HEK293 (cell line): ENCODE results near the gene CACNB2.

ENCODE experiments used
- CTCF ChIA-PET: fragments of 350-600 bp; formaldehyde crosslinking; extraction: SDS; loops from one replicate; lab custom pipeline; 2021; ENCODE audit warnings: antibody characterized with exemption; lab: Yijun Ruan, JAX
- POLR2A ChIA-PET: fragments of 300-600 bp; formaldehyde crosslinking; extraction: SDS; loops from one replicate; lab custom pipeline; 2020; ENCODE audit warnings: antibody characterized with exemption, inconsistent platforms; lab: Yijun Ruan, JAX
- H3K27ac ChIP-seq: fragments of 200-500 bp; sonication (Bioruptor generic); 2 replicates; pipeline ENCODE4 v1.5.1; 2014; ENCODE audit warnings: low read depth, low read length, control low read depth, inconsistent platforms; ENCODE audit errors: extremely low read depth
- H3K36me3 ChIP-seq, 2 experiments: fragments of 200-500 bp in 1 of 2; sonication (Bioruptor generic) in 1 of 2; 1 replicate in 1 of 2; 2 replicates in 1 of 2; pipeline ENCODE4 v1.5.1; 2014 to 2017; ENCODE audit warnings: inconsistent platforms in 2 of 2, low read length in 2 of 2; ENCODE audit not compliant: control insufficient read depth in 2 of 2, insufficient read depth in 1 of 2
- H3K4me1 ChIP-seq: fragments of 200-500 bp; sonication (Bioruptor generic); 2 replicates; pipeline ENCODE4 v1.5.1; 2014; ENCODE audit warnings: mild to moderate bottlenecking, low read length, inconsistent platforms; ENCODE audit not compliant: control insufficient read depth, insufficient read depth
- H3K4me3 ChIP-seq: 2 replicates; pipeline ENCODE4 v1.5.1; 2011; ENCODE audit warnings: low read depth, mild to moderate bottlenecking, control low read depth, low read length, moderate library complexity
- H3K9me3 ChIP-seq: fragments of 200-500 bp; sonication (Bioruptor generic); 2 replicates; pipeline ENCODE4 v1.5.1; 2014; ENCODE audit warnings: low read depth, low read length, inconsistent platforms; ENCODE audit not compliant: control insufficient read depth, insufficient read depth
- GLIS1 ChIP-seq: fragments of 450-650 bp; formaldehyde crosslinking; IDR thresholded peaks from 2 replicates; pipeline ENCODE4 v1.5.1; 2016; ENCODE audit warnings: missing biosample characterization, missing genetic modification characterization
- GLIS2 ChIP-seq: fragments of 450-650 bp; formaldehyde crosslinking; IDR thresholded peaks from 2 replicates; pipeline ENCODE4 v1.5.1; 2016; ENCODE audit warnings: missing biosample characterization, missing genetic modification characterization
- OSR2 ChIP-seq: fragments of 450-650 bp; formaldehyde crosslinking; IDR thresholded peaks from 2 replicates; pipeline ENCODE4 v1.5.1; 2016; ENCODE audit warnings: missing biosample characterization, missing genetic modification characterization
- SP7 ChIP-seq: fragments of 450-650 bp; formaldehyde crosslinking; IDR thresholded peaks from 2 replicates; pipeline ENCODE4 v1.5.1; 2016; ENCODE audit warnings: missing biosample characterization, missing genetic modification characterization
- YY1 ChIP-seq: fragments of 450-650 bp; formaldehyde crosslinking; IDR thresholded peaks from 2 replicates; pipeline ENCODE4 v1.5.1; 2018; ENCODE audit warnings: missing biosample characterization, missing genetic modification characterization
- ZBTB20 ChIP-seq: fragments of 450-650 bp; formaldehyde crosslinking; IDR thresholded peaks from 2 replicates; pipeline ENCODE4 v1.5.1; 2016; ENCODE audit warnings: missing biosample characterization, missing genetic modification characterization
- ZBTB48 ChIP-seq: fragments of 450-650 bp; formaldehyde crosslinking; IDR thresholded peaks from 2 replicates; pipeline ENCODE4 v1.5.1; 2016; ENCODE audit warnings: missing biosample characterization, missing genetic modification characterization
- ZIC2 ChIP-seq: fragments of 450-650 bp; formaldehyde crosslinking; IDR thresholded peaks from 2 replicates; pipeline ENCODE4 v1.5.1; 2016; ENCODE audit warnings: missing biosample characterization, missing genetic modification characterization
- ZNF148 ChIP-seq: fragments of 450-650 bp; formaldehyde crosslinking; IDR thresholded peaks from 2 replicates; pipeline ENCODE4 v1.5.0; 2017; ENCODE audit warnings: missing biosample characterization, missing genetic modification characterization, borderline replicate concordance
- ZNF184 ChIP-seq: fragments of 450-650 bp; IDR thresholded peaks from 2 replicates; pipeline ENCODE4 v1.5.1; 2018; ENCODE audit warnings: missing biosample characterization, mild to moderate bottlenecking, missing genetic modification characterization
- ZNF335 ChIP-seq: fragments of 450-650 bp; formaldehyde crosslinking; conservative IDR thresholded peaks from 2 replicates; pipeline ENCODE4 v1.5.1; 2016; ENCODE audit warnings: missing biosample characterization, missing genetic modification characterization
- ZNF341 ChIP-seq: fragments of 450-650 bp; formaldehyde crosslinking; IDR thresholded peaks from 2 replicates; pipeline ENCODE4; 2016; ENCODE audit warnings: low read depth, missing biosample characterization, missing genetic modification characterization
- ZNF391 ChIP-seq: fragments of 450-650 bp; formaldehyde crosslinking; IDR thresholded peaks from 2 replicates; pipeline ENCODE4 v1.5.1; 2016; ENCODE audit warnings: low read depth, missing biosample characterization, missing genetic modification characterization, borderline replicate concordance
- ZNF423 ChIP-seq: fragments of 450-650 bp; formaldehyde crosslinking; IDR thresholded peaks from 2 replicates; pipeline ENCODE4 v1.5.1; 2016; ENCODE audit warnings: missing biosample characterization, missing genetic modification characterization
- ZXDB ChIP-seq: fragments of 450-650 bp; formaldehyde crosslinking; IDR thresholded peaks from 2 replicates; pipeline ENCODE4 v1.5.1; 2016; ENCODE audit warnings: missing biosample characterization, missing genetic modification characterization
- TF ChIP-seq, protein P1 (sequence below): fragments of 450-650 bp; formaldehyde crosslinking; IDR thresholded peaks from 2 replicates; pipeline ENCODE4 v1.5.1; 2016; ENCODE audit warnings: missing biosample characterization, missing genetic modification characterization
- TF ChIP-seq, protein P2 (sequence below): fragments of 450-650 bp; formaldehyde crosslinking; IDR thresholded peaks from 2 replicates; pipeline ENCODE4 v1.5.1; 2016; ENCODE audit warnings: missing biosample characterization, missing genetic modification characterization
- TF ChIP-seq, protein P3 (sequence below): fragments of 450-650 bp; formaldehyde crosslinking; optimal IDR thresholded peaks from 2 replicates; pipeline ENCODE3; 2016; ENCODE audit warnings: missing biosample characterization, mild to moderate bottlenecking, missing genetic modification characterization
- TF ChIP-seq, protein P4 (sequence below): fragments of 450-650 bp; formaldehyde crosslinking; IDR thresholded peaks from 2 replicates; pipeline ENCODE4 v1.5.1; 2016; ENCODE audit warnings: missing biosample characterization, missing genetic modification characterization, borderline replicate concordance
- TF ChIP-seq, protein P5 (sequence below): fragments of 450-650 bp; formaldehyde crosslinking; IDR thresholded peaks from 2 replicates; pipeline ENCODE4 v1.5.1; 2016; ENCODE audit warnings: missing biosample characterization, missing genetic modification characterization

Gene CACNB2

DNA sequence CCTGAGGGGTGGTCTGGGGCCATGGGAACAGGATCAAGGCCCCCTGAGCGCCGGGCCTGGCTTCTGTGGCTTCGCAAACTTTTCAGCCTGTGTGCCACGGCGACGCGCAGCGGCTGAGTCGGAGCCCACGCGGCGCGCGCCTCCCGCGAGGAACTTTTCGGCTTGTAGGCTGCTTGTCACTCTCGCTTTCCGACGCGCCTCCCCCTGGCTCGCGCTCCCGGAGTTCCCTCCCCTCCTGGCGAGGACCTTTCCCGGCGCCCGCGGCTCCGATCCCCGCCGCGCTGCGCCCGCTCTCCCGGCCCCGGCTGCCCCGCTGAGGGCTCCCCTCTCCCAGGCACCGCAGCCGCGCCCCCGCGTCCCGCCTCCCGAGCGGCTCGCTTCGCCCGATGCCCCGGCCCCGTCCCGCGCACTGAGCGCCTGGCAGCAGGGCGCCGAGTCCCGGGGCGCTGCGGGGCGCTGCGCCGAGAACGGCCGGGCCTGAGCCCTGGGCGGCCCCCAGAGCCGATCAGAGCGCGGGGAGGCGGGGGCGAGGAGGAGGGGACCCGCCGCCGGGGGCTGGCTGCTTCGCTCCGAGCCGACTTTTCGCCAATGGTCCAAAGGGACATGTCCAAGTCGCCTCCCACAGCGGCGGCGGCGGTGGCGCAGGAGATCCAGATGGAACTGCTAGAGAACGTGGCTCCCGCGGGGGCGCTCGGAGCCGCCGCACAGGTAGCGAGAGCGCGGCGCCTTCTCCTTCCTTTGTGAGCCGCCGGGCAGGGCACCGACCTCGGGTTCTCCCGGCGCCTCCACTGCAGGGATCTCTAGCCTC lies at the start of gene CACNB2:
Gene CACNB2 (plus strand): TSS at position 276 of the 808 bp plus-strand sequence.
- H3K36me3 ChIP-seq = no peaks in the 10 kb centered on the region
- POLR2A ChIA-PET = interaction anchor here (0.5 kb wide), 1 partner anchor 32 kb away, joined by 3 read pairs; no protein-coding TSS in a partner anchor
- CTCF ChIA-PET = no interaction called here
- H3K4me1 ChIP-seq = no peaks in the 10 kb centered on the region
- peak within 1 kb of the TSS; percentile 66 for H3K4me3 ChIP-seq
- peak within 1 kb of the TSS; percentile 81; the same call in 1 of the 2 replicates for H3K27ac ChIP-seq
- H3K9me3 ChIP-seq = no peaks in the 10 kb centered on the region
- TF ChIP-seq ZBTB20 (tag by site-specific recombination) (peak; percentile 43; the same call in 1 of the 2 replicates), ZXDB (tag by site-specific recombination) (peak; percentile 33; the same call in 1 of the 2 replicates), ZNF423 (tag by site-specific recombination) (0 out of 2 replicates have a peak, but pooled peaks have one; percentile 13), ZNF148 (tag by site-specific recombination) (no peak), ZNF341 (peak; percentile 73), GLIS1 (tag by site-specific recombination) (peak; percentile 70), ZIC2 (tag by site-specific recombination) (peak; percentile 55; the same call in 1 of the 2 replicates), ZNF391 (no peak), SP7 (peak; percentile 40; the same call in 1 of the 2 replicates), ZNF184 (tag by site-specific recombination) (no peak; the same call in 1 of the 2 replicates), OSR2 (tag by site-specific recombination) (0 out of 2 replicates have a peak, but pooled peaks have one; percentile 55), ZNF335 (tag by site-specific recombination) (peak; percentile 61; the same call in 1 of the 2 replicates), ZBTB48 (tag by site-specific recombination) (peak; percentile 76), GLIS2 (peak; percentile 75), YY1 (tag by site-specific recombination) (peak; percentile 53; the same call in 1 of the 2 replicates)
- TF ChIP-seq, protein P1, sequence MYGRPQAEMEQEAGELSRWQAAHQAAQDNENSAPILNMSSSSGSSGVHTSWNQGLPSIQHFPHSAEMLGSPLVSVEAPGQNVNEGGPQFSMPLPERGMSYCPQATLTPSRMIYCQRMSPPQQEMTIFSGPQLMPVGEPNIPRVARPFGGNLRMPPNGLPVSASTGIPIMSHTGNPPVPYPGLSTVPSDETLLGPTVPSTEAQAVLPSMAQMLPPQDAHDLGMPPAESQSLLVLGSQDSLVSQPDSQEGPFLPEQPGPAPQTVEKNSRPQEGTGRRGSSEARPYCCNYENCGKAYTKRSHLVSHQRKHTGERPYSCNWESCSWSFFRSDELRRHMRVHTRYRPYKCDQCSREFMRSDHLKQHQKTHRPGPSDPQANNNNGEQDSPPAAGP (tag by site-specific recombination) = no peak
- TF ChIP-seq, protein P2, sequence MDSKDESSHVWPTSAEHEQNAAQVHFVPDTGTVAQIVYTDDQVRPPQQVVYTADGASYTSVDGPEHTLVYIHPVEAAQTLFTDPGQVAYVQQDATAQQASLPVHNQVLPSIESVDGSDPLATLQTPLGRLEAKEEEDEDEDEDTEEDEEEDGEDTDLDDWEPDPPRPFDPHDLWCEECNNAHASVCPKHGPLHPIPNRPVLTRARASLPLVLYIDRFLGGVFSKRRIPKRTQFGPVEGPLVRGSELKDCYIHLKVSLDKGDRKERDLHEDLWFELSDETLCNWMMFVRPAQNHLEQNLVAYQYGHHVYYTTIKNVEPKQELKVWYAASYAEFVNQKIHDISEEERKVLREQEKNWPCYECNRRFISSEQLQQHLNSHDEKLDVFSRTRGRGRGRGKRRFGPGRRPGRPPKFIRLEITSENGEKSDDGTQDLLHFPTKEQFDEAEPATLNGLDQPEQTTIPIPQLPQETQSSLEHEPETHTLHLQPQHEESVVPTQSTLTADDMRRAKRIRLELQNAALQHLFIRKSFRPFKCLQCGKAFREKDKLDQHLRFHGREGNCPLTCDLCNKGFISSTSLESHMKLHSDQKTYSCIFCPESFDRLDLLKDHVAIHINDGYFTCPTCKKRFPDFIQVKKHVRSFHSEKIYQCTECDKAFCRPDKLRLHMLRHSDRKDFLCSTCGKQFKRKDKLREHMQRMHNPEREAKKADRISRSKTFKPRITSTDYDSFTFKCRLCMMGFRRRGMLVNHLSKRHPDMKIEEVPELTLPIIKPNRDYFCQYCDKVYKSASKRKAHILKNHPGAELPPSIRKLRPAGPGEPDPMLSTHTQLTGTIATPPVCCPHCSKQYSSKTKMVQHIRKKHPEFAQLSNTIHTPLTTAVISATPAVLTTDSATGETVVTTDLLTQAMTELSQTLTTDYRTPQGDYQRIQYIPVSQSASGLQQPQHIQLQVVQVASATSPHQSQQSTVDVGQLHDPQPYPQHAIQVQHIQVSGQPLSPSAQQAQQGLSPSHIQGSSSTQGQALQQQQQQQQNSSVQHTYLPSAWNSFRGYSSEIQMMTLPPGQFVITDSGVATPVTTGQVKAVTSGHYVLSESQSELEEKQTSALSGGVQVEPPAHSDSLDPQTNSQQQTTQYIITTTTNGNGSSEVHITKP (tag by site-specific recombination) = peak; percentile 47; the same call in 1 of the 2 replicates
- TF ChIP-seq, protein P3, sequence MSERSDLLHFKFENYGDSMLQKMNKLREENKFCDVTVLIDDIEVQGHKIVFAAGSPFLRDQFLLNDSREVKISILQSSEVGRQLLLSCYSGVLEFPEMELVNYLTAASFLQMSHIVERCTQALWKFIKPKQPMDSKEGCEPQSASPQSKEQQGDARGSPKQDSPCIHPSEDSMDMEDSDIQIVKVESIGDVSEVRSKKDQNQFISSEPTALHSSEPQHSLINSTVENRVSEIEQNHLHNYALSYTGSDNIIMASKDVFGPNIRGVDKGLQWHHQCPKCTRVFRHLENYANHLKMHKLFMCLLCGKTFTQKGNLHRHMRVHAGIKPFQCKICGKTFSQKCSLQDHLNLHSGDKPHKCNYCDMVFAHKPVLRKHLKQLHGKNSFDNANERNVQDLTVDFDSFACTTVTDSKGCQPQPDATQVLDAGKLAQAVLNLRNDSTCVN (tag by site-specific recombination) = peak; percentile 93
- TF ChIP-seq, protein P4, sequence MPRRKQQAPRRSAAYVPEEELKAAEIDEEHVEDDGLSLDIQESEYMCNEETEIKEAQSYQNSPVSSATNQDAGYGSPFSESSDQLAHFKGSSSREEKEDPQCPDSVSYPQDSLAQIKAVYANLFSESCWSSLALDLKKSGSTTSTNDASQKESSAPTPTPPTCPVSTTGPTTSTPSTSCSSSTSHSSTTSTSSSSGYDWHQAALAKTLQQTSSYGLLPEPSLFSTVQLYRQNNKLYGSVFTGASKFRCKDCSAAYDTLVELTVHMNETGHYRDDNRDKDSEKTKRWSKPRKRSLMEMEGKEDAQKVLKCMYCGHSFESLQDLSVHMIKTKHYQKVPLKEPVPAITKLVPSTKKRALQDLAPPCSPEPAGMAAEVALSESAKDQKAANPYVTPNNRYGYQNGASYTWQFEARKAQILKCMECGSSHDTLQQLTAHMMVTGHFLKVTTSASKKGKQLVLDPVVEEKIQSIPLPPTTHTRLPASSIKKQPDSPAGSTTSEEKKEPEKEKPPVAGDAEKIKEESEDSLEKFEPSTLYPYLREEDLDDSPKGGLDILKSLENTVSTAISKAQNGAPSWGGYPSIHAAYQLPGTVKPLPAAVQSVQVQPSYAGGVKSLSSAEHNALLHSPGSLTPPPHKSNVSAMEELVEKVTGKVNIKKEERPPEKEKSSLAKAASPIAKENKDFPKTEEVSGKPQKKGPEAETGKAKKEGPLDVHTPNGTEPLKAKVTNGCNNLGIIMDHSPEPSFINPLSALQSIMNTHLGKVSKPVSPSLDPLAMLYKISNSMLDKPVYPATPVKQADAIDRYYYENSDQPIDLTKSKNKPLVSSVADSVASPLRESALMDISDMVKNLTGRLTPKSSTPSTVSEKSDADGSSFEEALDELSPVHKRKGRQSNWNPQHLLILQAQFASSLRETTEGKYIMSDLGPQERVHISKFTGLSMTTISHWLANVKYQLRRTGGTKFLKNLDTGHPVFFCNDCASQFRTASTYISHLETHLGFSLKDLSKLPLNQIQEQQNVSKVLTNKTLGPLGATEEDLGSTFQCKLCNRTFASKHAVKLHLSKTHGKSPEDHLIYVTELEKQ (tag by site-specific recombination) = no peak
- TF ChIP-seq, protein P5, sequence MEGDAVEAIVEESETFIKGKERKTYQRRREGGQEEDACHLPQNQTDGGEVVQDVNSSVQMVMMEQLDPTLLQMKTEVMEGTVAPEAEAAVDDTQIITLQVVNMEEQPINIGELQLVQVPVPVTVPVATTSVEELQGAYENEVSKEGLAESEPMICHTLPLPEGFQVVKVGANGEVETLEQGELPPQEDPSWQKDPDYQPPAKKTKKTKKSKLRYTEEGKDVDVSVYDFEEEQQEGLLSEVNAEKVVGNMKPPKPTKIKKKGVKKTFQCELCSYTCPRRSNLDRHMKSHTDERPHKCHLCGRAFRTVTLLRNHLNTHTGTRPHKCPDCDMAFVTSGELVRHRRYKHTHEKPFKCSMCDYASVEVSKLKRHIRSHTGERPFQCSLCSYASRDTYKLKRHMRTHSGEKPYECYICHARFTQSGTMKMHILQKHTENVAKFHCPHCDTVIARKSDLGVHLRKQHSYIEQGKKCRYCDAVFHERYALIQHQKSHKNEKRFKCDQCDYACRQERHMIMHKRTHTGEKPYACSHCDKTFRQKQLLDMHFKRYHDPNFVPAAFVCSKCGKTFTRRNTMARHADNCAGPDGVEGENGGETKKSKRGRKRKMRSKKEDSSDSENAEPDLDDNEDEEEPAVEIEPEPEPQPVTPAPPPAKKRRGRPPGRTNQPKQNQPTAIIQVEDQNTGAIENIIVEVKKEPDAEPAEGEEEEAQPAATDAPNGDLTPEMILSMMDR (tag by site-specific recombination) = peak; percentile 74; the same call in 1 of the 2 replicates
